A673 (cell line): Measurements from ENCODE around the gene DGKQ. TPM values are rescaled to one million over a fixed set of nuclear protein-coding genes. Genes with fewer than 3 reads are reported as not detected.

Experiments
- BruUV-seq: library from RNA; stranded (reverse); fragments of 400-500 nt; replicated peaks from 2 replicates; lab custom pipeline; 2021; lab: Mats Ljungman, UMichigan
- CTCF ChIA-PET: fragments of 300-600 bp; sonication (Branson Sonifier 250); formaldehyde crosslinking; loops from one replicate; lab custom pipeline; 2022; ENCODE audit warnings: antibody characterized with exemption; lab: Charles Lee
- POLR2A ChIA-PET: fragments of 300-600 bp; sonication (Branson Sonifier 250); formaldehyde crosslinking; loops from one replicate; lab custom pipeline; 2022; ENCODE audit warnings: antibody characterized with exemption; ENCODE audit not compliant: low non-redundant PET; lab: Charles Lee
- DNase-seq: peaks from one replicate; pipeline ENCODE4 v3.0.0-alpha.2; 2015; ENCODE audit warnings: low spot score
- H3K27ac ChIP-seq: fragments of 200-600 bp; sonication (generic); 2 replicates; pipeline ENCODE4 v1.5.1; 2016; ENCODE audit warnings: mixed run types, low read depth, mild to moderate bottlenecking, mixed read lengths, antibody characterized with exemption, low read length; ENCODE audit not compliant: poor library complexity, severe bottlenecking
- H3K27me3 ChIP-seq: fragments of 200-600 bp; sonication (generic); replicated peaks from 2 replicates; pipeline ENCODE4 v1.6.1; 2017; ENCODE audit warnings: mixed run types, low read depth, mild to moderate bottlenecking, mixed read lengths, antibody characterized with exemption, low read length; ENCODE audit not compliant: insufficient read depth, poor library complexity
- H3K36me3 ChIP-seq: fragments of 200-600 bp; sonication (generic); 2 replicates; pipeline ENCODE4 v1.6.1; 2016; ENCODE audit warnings: mixed run types, mild to moderate bottlenecking, mixed read lengths, antibody characterized with exemption, low read length; ENCODE audit not compliant: insufficient read depth, poor library complexity, severe bottlenecking
- H3K4me1 ChIP-seq: fragments of 200-600 bp; sonication (generic); 2 replicates; pipeline ENCODE4 v1.6.1; 2017; ENCODE audit warnings: mixed run types, mild to moderate bottlenecking, mixed read lengths, antibody characterized with exemption, low read length; ENCODE audit not compliant: insufficient read depth, poor library complexity, severe bottlenecking
- H3K4me3 ChIP-seq: fragments of 200-600 bp; sonication (generic); 2 replicates; pipeline ENCODE4 v1.5.1; 2016; ENCODE audit warnings: low read depth, mixed run types, mild to moderate bottlenecking, mixed read lengths, low read length; ENCODE audit not compliant: poor library complexity, severe bottlenecking
- H3K9me3 ChIP-seq: fragments of 200-600 bp; sonication (generic); 2 replicates; pipeline ENCODE4 v1.6.1; 2016; ENCODE audit warnings: mixed run types, low read depth, mild to moderate bottlenecking, mixed read lengths, antibody characterized with exemption, low read length; ENCODE audit not compliant: poor library complexity, severe bottlenecking
- EZH2 ChIP-seq: fragments of 200-600 bp; sonication (generic); IDR thresholded peaks from 2 replicates; pipeline ENCODE4 v1.6.1; 2017; ENCODE audit warnings: borderline replicate concordance, low read depth, mild to moderate bottlenecking, mixed read lengths, antibody characterized with exemption, low read length; ENCODE audit not compliant: poor library complexity, severe bottlenecking
- intact Hi-C: fragments of 100-400 bp; cut with micrococcal nuclease; formaldehyde crosslinking; loops from one replicate; pipeline ENCODE4 v1.10.0; 2022; ENCODE audit not compliant: unreplicated experiment
- total RNA-seq: library from RNA; stranded (reverse); gene quantifications from 2 replicates; pipeline ENCODE4 v1.2.3, GENCODE V29; 2021
- TF ChIP-seq, protein P1 (sequence below): fragments of 300-800, 200-600 bp; sonication (generic); conservative IDR thresholded peaks from 2 replicates; pipeline ENCODE4 v1.5.1; 2017; ENCODE audit warnings: low read depth, mild to moderate bottlenecking, antibody characterized with exemption, low read length, moderate library complexity, mixed read lengths

Gene DGKQ
- total RNA-seq, 1 experiment from 2014 or later, result 8.8 TPM

DNA sequence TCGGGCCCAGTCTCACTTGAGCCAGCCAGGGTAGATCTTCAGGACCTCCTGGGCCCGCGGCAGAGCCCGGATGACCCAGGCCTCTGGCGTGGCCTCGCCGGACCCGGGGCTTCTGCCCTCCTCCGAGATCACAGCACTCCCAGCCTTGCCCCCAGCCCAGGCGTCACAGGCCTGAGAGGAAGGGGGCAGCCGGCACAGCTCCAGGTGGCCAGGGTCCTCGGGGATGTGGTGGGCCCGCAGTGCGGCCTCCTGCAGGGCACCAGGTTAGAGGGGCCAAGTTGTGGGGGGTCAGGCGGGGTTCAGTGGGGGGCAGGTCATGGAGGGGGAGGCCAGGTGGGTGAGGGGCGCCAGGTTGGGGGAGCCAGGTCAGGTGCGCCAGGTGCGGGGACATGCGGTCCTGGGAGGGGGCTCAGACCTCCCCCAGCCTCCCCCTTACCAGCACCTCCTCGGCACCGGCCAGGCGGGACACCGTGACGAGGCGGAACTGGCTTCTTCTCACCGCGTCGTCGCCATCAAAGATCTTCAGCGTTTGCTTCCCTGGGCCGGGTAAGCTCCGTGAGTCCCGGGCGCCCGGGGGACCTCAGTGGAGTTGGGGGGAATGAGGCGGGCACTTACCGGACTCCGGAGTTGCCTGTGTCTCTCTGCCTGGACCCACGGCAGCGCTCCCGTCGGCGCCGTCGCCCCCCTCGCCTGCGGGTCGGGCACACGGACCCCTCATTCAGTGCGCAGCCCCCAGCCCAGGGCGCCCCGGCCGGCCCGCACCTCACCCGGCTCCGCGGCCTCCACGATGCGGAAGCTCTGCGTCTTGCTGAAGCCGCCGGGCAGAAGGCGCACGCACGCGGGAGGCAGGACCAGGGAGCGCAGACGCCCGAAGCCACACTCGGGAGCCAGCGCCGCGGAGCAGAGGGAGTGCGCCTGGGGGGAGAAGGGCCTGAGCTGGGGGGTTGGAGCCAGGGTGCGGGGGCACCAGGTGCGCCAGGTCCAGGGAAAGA, 6.0 kb downstream of the DGKQ start:
- BruUV-seq, result no TSS peak
- Histone ChIP-seq H3K27ac (no peak overlapping the region), H3K4me3 (no peak overlapping the region), H3K4me1 (no peaks in the 10 kb centered on the region), H3K36me3 (no peaks in the 10 kb centered on the region), H3K27me3 (no peaks in the 10 kb centered on the region), H3K9me3 (no peaks in the 10 kb centered on the region)
- intact Hi-C loops, result no loop called here
- CTCF ChIA-PET, result no interaction called here
- POLR2A ChIA-PET, result no interaction called here
- TF ChIP-seq EZH2, result no peak
- TF ChIP-seq, protein P1, sequence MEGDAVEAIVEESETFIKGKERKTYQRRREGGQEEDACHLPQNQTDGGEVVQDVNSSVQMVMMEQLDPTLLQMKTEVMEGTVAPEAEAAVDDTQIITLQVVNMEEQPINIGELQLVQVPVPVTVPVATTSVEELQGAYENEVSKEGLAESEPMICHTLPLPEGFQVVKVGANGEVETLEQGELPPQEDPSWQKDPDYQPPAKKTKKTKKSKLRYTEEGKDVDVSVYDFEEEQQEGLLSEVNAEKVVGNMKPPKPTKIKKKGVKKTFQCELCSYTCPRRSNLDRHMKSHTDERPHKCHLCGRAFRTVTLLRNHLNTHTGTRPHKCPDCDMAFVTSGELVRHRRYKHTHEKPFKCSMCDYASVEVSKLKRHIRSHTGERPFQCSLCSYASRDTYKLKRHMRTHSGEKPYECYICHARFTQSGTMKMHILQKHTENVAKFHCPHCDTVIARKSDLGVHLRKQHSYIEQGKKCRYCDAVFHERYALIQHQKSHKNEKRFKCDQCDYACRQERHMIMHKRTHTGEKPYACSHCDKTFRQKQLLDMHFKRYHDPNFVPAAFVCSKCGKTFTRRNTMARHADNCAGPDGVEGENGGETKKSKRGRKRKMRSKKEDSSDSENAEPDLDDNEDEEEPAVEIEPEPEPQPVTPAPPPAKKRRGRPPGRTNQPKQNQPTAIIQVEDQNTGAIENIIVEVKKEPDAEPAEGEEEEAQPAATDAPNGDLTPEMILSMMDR, result no peak
- no peak for DNase-seq

DNA sequence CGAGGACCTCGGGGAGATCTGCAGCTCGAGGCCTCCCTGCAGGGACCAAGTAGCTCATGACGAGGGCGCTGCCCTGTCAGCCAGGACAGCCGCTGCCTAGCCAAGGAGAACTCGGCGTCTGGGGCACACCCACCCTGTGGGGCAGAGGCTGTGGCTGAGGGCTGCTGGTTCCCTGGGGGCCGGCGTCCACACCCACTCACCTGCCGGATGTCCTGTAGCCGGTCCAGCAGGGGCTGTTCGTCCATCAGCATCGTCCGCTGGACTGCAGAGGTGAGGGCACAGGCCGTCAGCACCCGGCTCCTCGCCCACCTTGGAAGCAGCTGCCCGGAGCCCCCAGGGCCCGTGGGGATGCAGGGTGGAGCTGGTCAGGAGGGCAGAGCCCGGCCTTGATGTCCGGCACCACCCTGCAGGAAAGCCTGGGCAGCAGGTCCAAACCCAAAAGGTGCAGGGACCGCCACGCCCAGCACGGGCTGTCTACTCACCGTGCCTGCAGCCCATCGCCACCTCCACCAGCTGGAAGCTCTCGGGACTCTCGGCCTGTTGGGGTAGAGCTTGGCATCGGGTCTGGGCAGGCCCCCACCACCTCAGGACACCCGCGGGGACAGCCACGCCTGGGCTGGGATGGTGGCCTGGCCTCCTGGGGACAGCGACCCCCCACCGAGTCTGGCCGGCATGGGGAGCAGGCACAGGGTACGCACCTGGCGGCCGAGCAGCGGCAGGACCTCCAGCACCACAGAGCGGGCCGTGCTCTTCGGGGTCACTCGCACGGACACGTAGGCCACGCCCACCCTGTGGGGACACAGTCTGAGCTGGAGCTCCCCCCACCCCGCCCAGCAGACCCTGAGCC, 6.9 kb downstream of the DGKQ start:
- CTCF ChIA-PET, result no interaction called here
- Histone ChIP-seq H3K27ac (no peak overlapping the region), H3K4me3 (no peak overlapping the region), H3K9me3 (no peaks in the 10 kb centered on the region), H3K36me3 (no peaks in the 10 kb centered on the region), H3K4me1 (no peaks in the 10 kb centered on the region), H3K27me3 (no peaks in the 10 kb centered on the region)
- DNase-seq, result no peak
- POLR2A ChIA-PET, result no interaction called here
- no peak for TF ChIP-seq EZH2
- TF ChIP-seq, protein P1, result no peak
- intact Hi-C loops, result no loop called here
- no TSS peak for BruUV-seq

DNA sequence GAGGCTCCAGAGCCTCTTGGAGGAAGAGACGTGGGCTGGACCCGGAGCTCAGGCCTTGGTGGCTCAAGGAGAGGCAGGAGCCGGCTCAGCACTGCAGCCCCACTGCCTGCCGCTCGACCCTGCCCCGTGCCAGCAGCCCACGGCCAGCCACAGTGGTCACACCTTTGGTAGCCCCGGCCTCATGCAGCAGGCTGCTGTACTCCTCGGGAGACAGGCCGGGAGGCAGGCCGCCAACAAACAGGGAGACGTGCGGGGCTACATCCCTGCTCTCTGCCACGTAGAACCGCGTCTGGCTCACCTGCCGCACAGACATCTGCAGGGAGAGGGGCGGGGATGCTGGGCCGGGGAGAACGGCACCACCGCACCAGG, 7.6 kb downstream of the DGKQ start:
- Histone ChIP-seq H3K36me3 (no peaks in the 10 kb centered on the region), H3K27me3 (no peaks in the 10 kb centered on the region), H3K4me1 (no peaks in the 10 kb centered on the region), H3K4me3 (no peak overlapping the region), H3K27ac (no peak overlapping the region), H3K9me3 (no peaks in the 10 kb centered on the region)
- POLR2A ChIA-PET, result no interaction called here
- DNase-seq, result no peak
- CTCF ChIA-PET, result no interaction called here
- BruUV-seq, result no TSS peak
- intact Hi-C loops, result no loop called here
- TF ChIP-seq, protein P1, result no peak
- no peak for TF ChIP-seq EZH2
